Measurements from ENCODE around the gene LOXL3. TPM values are rescaled to one million over a fixed set of nuclear protein-coding genes. Genes with fewer than 3 reads are reported as not detected.
A peak's percentile ranks its signal among the peaks of the same experiment; 100 is the strongest.

Gene LOXL3
- total and polyA plus RNA-seq, 7 donors: 0.62 to 2.3 (median 0.99) TPM

GRCh38 chr2:74552914-74553811 is 579 bp downstream of the LOXL3 start:
- no peak for TF ChIP-seq CTCF (IDR thresholded peaks at IDR 0.05)
- DNase-seq: no peak
- no peak for ATAC-seq
- Histone ChIP-seq H3K4me3 (peak overlapping the region; percentile 76), H3K36me3 (ENCODE audit: insufficient read depth in 1 of 2, low read depth in 1 of 2) (no peaks in the 10 kb centered on the region), H3K27ac (peak overlapping the region; percentile 76), H3K27me3 (ENCODE audit: insufficient read depth in 3 of 3, low read length in 2 of 3) (peaks cover 0 to 66% (median 16%) of the 10 kb centered on the region in 3 donors), H3K9me3 (no peaks in the 10 kb centered on the region), H3K4me1 (peaks cover 16% of the 10 kb centered on the region)
- intact Hi-C loops (cut with DNase I): no loop called here
- 36 to 51% (median 37%) methylated on average over 25 to 27 of the region's 27 CpGs for WGBS, 3 donors

GRCh38 chr2:74551942-74552913 is 1.5 kb downstream of the LOXL3 start:
- ATAC-seq (no peak), DNase-seq (no peak)
- WGBS, 3 donors: 79 to 82% (median 79%) methylated on average over 21 of the region's 21 CpGs
- H3K27ac ChIP-seq: no peak overlapping the region
- H3K4me3 ChIP-seq: no peak overlapping the region
- no peaks in the 10 kb centered on the region for H3K9me3 ChIP-seq
- peaks cover 0 to 67% (median 16%) of the 10 kb centered on the region in 3 donors for H3K27me3 ChIP-seq (ENCODE audit: insufficient read depth in 3 of 3, low read length in 2 of 3)
- H3K4me1 ChIP-seq: peaks cover 16% of the 10 kb centered on the region
- H3K36me3 ChIP-seq (ENCODE audit: insufficient read depth in 1 of 2, low read depth in 1 of 2): no peaks in the 10 kb centered on the region
- intact Hi-C loops (cut with DNase I): no loop called here
- no peak for TF ChIP-seq CTCF (IDR thresholded peaks at IDR 0.05)

- no peak for ATAC-seq
- intact Hi-C loops (cut with DNase I): no loop called here
- Histone ChIP-seq H3K36me3 (ENCODE audit: insufficient read depth in 1 of 2, low read depth in 1 of 2) (no peaks in the 10 kb centered on the region), H3K4me1 (peaks cover 16% of the 10 kb centered on the region), H3K27me3 (ENCODE audit: insufficient read depth in 3 of 3, low read length in 2 of 3) (peaks cover 0 to 67% (median 14%) of the 10 kb centered on the region in 3 donors), H3K4me3 (no peak overlapping the region), H3K27ac (no peak overlapping the region), H3K9me3 (no peaks in the 10 kb centered on the region)
- TF ChIP-seq CTCF (IDR thresholded peaks at IDR 0.05): no peak
- no peak for DNase-seq
These were observed 2.2 kb downstream of the LOXL3 start for GRCh38 chr2:74551530-74551929.

GRCh38 chr2:74550231-74550630 is 3.5 kb downstream of the LOXL3 start:
- Histone ChIP-seq H3K9me3 (no peaks in the 10 kb centered on the region), H3K27ac (no peak overlapping the region), H3K36me3 (ENCODE audit: insufficient read depth in 1 of 2, low read depth in 1 of 2) (no peaks in the 10 kb centered on the region), H3K4me3 (no peak overlapping the region), H3K27me3 (ENCODE audit: insufficient read depth in 3 of 3, low read length in 2 of 3) (peaks cover 0 to 55% (median 14%) of the 10 kb centered on the region in 3 donors), H3K4me1 (peaks cover 12% of the 10 kb centered on the region)
- intact Hi-C loops (cut with DNase I): no loop called here
- DNase-seq (no peak), ATAC-seq (no peak)
- WGBS, 3 donors: 89 to 91% (median 90%) methylated on average over 7 of the region's 7 CpGs
- no peak for TF ChIP-seq CTCF (IDR thresholded peaks at IDR 0.05)
